AG09309 (cell line): ENCODE results near the gene TGFB2.

ENCODE experiments used
- DNase-seq: peaks from one replicate; pipeline ENCODE4 v3.0.0-alpha.2; 2010; ENCODE audit warnings: low read depth
- H3K4me3 ChIP-seq: 2 replicates; pipeline ENCODE4 v1.5.1; 2011; ENCODE audit warnings: mild to moderate bottlenecking, low read depth, low read length, moderate library complexity; ENCODE audit not compliant: control insufficient read depth
- CTCF ChIP-seq: IDR thresholded peaks from 2 replicates; pipeline ENCODE4 v1.5.1; 2011; ENCODE audit warnings: mild to moderate bottlenecking, low read depth, low read length, inconsistent platforms; ENCODE audit not compliant: insufficient read depth, control insufficient read depth; ENCODE audit errors: missing control alignments

The TGFB2 gene

GRCh38 chr1:218468711-218469110 lies 123.6 kb downstream of the TGFB2 start:
- TF ChIP-seq CTCF: no peak
- DNase-seq: no peak
- no peak overlapping the region for H3K4me3 ChIP-seq

- no peak for TF ChIP-seq CTCF
- no peak overlapping the region for H3K4me3 ChIP-seq
- DNase-seq: no peak
Observed at GRCh38 chr1:218472885-218473284, 127.7 kb downstream of the TGFB2 start.

GRCh38 chr1:218473522-218473921 lies 128.4 kb downstream of the TGFB2 start:
- TF ChIP-seq CTCF: no peak
- H3K4me3 ChIP-seq: no peak overlapping the region
- no peak for DNase-seq

GRCh38 chr1:218474128-218474527 lies 129.0 kb downstream of the TGFB2 start:
- DNase-seq: no peak
- no peak for TF ChIP-seq CTCF
- no peak overlapping the region for H3K4me3 ChIP-seq

- TF ChIP-seq CTCF: no peak
- DNase-seq: no peak
- H3K4me3 ChIP-seq: no peak overlapping the region
Observed at GRCh38 chr1:218475275-218475674, 130.1 kb downstream of the TGFB2 start.

GRCh38 chr1:218475699-218476098 lies 130.6 kb downstream of the TGFB2 start:
- H3K4me3 ChIP-seq: no peak overlapping the region
- DNase-seq: no peak
- TF ChIP-seq CTCF: no peak

- H3K4me3 ChIP-seq: no peak overlapping the region
- peak; percentile 69 for DNase-seq
- TF ChIP-seq CTCF: no peak
Observed at GRCh38 chr1:218476385-218476784, 131.2 kb downstream of the TGFB2 start.
